ENCODE results near the gene GREB1L. TPM values are rescaled to one million over a fixed set of nuclear protein-coding genes. Genes with fewer than 3 reads are reported as not detected.

Gene GREB1L
- total RNA-seq, 2 experiments from 2014 or later, result not detected

- Histone ChIP-seq H3K36me3 (ENCODE audit: insufficient read depth, low read length) (peaks cover 89% of the 10 kb centered on the region), H2AFZ (ENCODE audit: low read length) (no peak overlapping the region), H3K4me3 (ENCODE audit: low read depth, low read length, poor library complexity, severe bottlenecking) (no peak overlapping the region), H4K20me1 (ENCODE audit: insufficient read depth, low read length) (no peaks in the 10 kb centered on the region), H3K4me1 (ENCODE audit: insufficient read depth, low read length, poor library complexity, severe bottlenecking) (no peaks in the 10 kb centered on the region), H3K4me2 (ENCODE audit: low read length) (no peak overlapping the region), H3K9me3 (ENCODE audit: low read length) (no peaks in the 10 kb centered on the region), H3K27ac (ENCODE audit: low read depth, low read length, poor library complexity, severe bottlenecking) (no peak overlapping the region), H3K9me2 (ENCODE audit: insufficient read depth, low read length) (no peaks in the 10 kb centered on the region), H3K79me2 (ENCODE audit: insufficient read depth, low read depth, low read length) (no peaks in the 10 kb centered on the region; the same call in 1 of the 2 replicates)
- TF ChIP-seq EZH2phosphoT487 (IDR thresholded peaks at IDR 0.05; ENCODE audit: borderline replicate concordance, low read depth, low read length) (no peak), CTCF (conservative IDR thresholded peaks at IDR 0.05; ENCODE audit: low read length) (no peak)
- ChIA-PET POLR2A (interaction anchor here (0.5 to 1.4 kb wide), 3 partner anchors 9 to 651 kb away, joined by 3 to 6 read pairs (median 3); partner anchors contain the start of gene ESCO1), CTCF (ENCODE audit: unreplicated experiment) (no interaction called here)
- BruUV-seq (replicated peaks), result no TSS peak
- no peak for DNase-seq (ENCODE audit: low spot score)
- intact Hi-C loops (cut with micrococcal nuclease; ENCODE audit: unreplicated experiment), result no loop called here
These were observed 304.4 kb downstream of the GREB1L start for GRCh38 chr18:21546423-21546822.

GRCh38 chr18:21548647-21549046 lies 306.6 kb downstream of the GREB1L start:
- no peak overlapping the region for H2AFZ ChIP-seq (ENCODE audit: low read length)
- H3K36me3 ChIP-seq (ENCODE audit: insufficient read depth, low read length), result peaks cover 94% of the 10 kb centered on the region
- DNase-seq (ENCODE audit: low spot score), result no peak
- intact Hi-C loops (cut with micrococcal nuclease; ENCODE audit: unreplicated experiment), result no loop called here
- no peak overlapping the region for H3K27ac ChIP-seq (ENCODE audit: low read depth, low read length, poor library complexity, severe bottlenecking)
- H3K4me2 ChIP-seq (ENCODE audit: low read length), result no peak overlapping the region
- CTCF ChIA-PET (ENCODE audit: unreplicated experiment), result no interaction called here
- POLR2A ChIA-PET, result interaction anchor here (0.6 to 1.1 kb wide), 5 partner anchors 9 to 396 kb away, joined by 3 to 5 read pairs (median 4); partner anchors contain the start of gene MIB1
- no peaks in the 10 kb centered on the region for H3K4me1 ChIP-seq (ENCODE audit: insufficient read depth, low read length, poor library complexity, severe bottlenecking)
- H3K4me3 ChIP-seq (ENCODE audit: low read depth, low read length, poor library complexity, severe bottlenecking), result no peak overlapping the region
- H3K9me3 ChIP-seq (ENCODE audit: low read length), result no peaks in the 10 kb centered on the region
- H3K9me2 ChIP-seq (ENCODE audit: insufficient read depth, low read length), result no peaks in the 10 kb centered on the region
- BruUV-seq (replicated peaks), result no TSS peak
- peaks cover 4% of the 10 kb centered on the region; the same call in 1 of the 2 replicates for H3K79me2 ChIP-seq (ENCODE audit: insufficient read depth, low read depth, low read length)
- TF ChIP-seq EZH2phosphoT487 (IDR thresholded peaks at IDR 0.05; ENCODE audit: borderline replicate concordance, low read depth, low read length), result no peak
- TF ChIP-seq CTCF (conservative IDR thresholded peaks at IDR 0.05; ENCODE audit: low read length), result no peak
- no peaks in the 10 kb centered on the region for H4K20me1 ChIP-seq (ENCODE audit: insufficient read depth, low read length)

- Histone ChIP-seq H3K4me1 (ENCODE audit: insufficient read depth, low read length, poor library complexity, severe bottlenecking) (no peaks in the 10 kb centered on the region), H3K9me2 (ENCODE audit: insufficient read depth, low read length) (no peaks in the 10 kb centered on the region), H2AFZ (ENCODE audit: low read length) (no peak overlapping the region), H4K20me1 (ENCODE audit: insufficient read depth, low read length) (no peaks in the 10 kb centered on the region), H3K36me3 (ENCODE audit: insufficient read depth, low read length) (peaks cover 94% of the 10 kb centered on the region), H3K79me2 (ENCODE audit: insufficient read depth, low read depth, low read length) (peaks cover 4% of the 10 kb centered on the region; the same call in 1 of the 2 replicates), H3K4me2 (ENCODE audit: low read length) (no peak overlapping the region), H3K27ac (ENCODE audit: low read depth, low read length, poor library complexity, severe bottlenecking) (no peak overlapping the region), H3K4me3 (ENCODE audit: low read depth, low read length, poor library complexity, severe bottlenecking) (no peak overlapping the region), H3K9me3 (ENCODE audit: low read length) (no peaks in the 10 kb centered on the region)
- ChIA-PET CTCF (ENCODE audit: unreplicated experiment) (no interaction called here), POLR2A (no interaction called here)
- intact Hi-C loops (cut with micrococcal nuclease; ENCODE audit: unreplicated experiment), result no loop called here
- no TSS peak for BruUV-seq (replicated peaks)
- no peak for TF ChIP-seq CTCF (conservative IDR thresholded peaks at IDR 0.05; ENCODE audit: low read length)
- no peak for TF ChIP-seq EZH2phosphoT487 (IDR thresholded peaks at IDR 0.05; ENCODE audit: borderline replicate concordance, low read depth, low read length)
- DNase-seq (ENCODE audit: low spot score), result no peak
These were observed 308.5 kb downstream of the GREB1L start for GRCh38 chr18:21550510-21550970.
